ENCODE results near the gene SEH1L.
"Not testable (repeated sequence)": the region's sequence is repeated elsewhere in the genome, so short reads cannot be mapped to it uniquely, and the experiment has no call there.

The SEH1L gene

DNA sequence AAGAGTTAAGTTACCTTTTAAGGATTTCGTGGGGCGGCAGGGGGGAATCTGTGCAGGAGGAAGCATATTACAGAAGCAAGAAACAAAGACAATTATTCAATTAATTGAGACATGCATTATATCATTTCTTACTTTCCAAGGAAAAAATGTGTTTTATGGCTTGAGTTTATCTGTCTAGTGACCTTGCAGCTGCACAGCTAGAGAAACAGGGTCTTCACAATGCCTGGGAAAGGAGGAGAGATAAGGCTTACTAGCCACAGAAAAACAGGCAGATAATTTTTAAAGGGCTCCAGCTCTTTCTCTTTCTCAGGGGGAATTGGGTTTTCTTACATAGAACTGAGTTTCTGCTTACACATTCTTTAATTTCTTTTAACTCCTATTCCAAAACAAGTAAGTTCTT lies 49.5 kb downstream of the SEH1L start:
- not testable (repeated sequence) for DNase-seq

DNA sequence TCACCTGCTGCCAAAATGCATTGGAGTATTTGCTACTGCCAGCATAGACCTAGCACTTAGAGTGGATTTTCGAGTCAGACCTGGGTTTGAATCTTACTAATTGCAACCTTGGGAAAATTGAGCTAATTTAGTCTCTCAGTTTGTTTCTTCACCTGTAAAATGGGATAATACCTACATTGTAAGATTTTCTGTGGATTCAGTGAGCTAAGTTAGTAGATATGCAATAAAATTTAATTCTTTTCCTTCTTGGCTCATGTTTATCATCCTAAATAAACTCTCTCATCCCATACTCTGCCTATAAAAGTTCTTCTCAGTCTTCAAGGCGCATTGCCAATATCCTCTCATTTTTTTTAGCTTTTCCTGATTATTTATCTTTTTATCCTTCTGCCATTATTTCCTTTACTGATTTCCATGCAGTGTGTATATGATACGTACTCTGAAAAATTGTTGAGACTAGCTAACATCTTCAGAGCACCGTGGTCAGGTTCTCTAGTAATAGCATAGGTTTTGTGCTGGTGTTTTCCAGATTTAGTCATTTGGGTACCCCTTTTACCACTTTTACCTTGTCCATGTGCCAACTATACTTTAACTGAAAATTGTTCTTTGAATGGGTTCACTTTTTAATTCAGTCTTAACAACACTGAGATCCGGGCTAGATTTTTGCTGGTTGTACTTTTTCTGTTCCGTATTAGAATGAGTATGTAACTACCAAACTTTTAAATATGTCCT lies 50.7 kb downstream of the SEH1L start:
- no peak for DNase-seq

GRCh38 chr18:13003466-13003896 lies 55.7 kb downstream of the SEH1L start:
- peak; percentile 74 for DNase-seq

- no peak for DNase-seq
Observed at GRCh38 chr18:13004396-13004795, 56.6 kb downstream of the SEH1L start.

- no peak for DNase-seq
Observed at GRCh38 chr18:13005289-13005688, 57.5 kb downstream of the SEH1L start.

- DNase-seq = no peak
Observed at GRCh38 chr18:13006531-13007247, 58.9 kb downstream of the SEH1L start.

GRCh38 chr18:13007248-13007560 lies 59.4 kb downstream of the SEH1L start:
- DNase-seq = no peak

DNA sequence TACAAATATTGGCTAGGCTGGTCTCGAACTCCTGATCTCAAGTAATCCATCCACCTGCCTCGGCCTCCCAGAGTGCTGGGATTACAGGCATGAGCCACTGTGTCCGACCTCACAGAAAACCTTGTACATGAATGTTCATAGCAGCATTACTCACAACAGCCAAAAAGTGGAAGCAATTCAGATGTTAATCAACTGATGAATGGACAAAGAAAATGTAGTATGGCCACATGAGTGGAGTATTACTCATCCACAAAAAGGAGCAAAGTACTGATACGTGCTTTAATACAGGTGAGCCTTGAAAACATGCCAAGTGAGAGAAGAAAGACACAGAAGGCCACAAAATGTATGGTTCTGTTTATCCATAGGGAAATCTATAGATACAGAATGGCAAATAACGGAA lies 63.9 kb downstream of the SEH1L start:
- DNase-seq = no peak

- no peak for DNase-seq
Observed at GRCh38 chr18:13014232-13014631, 66.4 kb downstream of the SEH1L start.

GRCh38 chr18:13014818-13015217 lies 67.0 kb downstream of the SEH1L start:
- no peak for DNase-seq

- DNase-seq = no peak
Observed at GRCh38 chr18:13017247-13017875, 69.5 kb downstream of the SEH1L start.

DNA sequence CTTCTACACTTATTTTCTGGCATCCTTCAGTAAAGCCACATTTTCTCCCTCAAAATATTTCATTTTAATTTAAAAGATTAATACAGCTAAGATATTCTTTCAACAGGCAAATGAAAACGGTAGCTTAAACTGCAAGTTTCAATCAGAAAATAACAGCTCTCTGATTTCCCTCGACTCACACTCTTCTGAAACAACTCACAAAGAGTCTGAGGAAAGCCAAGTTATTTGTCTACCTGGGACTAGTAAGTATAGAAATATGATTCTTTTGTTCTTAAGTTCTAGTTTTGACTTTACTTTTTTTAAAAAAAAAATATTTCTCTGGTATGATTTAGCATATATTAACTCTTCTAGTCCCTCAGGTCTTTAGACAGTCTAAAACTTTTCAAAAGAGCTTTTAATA lies 70.6 kb downstream of the SEH1L start:
- no peak for DNase-seq

GRCh38 chr18:13019301-13019700 lies 71.5 kb downstream of the SEH1L start:
- no peak for DNase-seq

DNA sequence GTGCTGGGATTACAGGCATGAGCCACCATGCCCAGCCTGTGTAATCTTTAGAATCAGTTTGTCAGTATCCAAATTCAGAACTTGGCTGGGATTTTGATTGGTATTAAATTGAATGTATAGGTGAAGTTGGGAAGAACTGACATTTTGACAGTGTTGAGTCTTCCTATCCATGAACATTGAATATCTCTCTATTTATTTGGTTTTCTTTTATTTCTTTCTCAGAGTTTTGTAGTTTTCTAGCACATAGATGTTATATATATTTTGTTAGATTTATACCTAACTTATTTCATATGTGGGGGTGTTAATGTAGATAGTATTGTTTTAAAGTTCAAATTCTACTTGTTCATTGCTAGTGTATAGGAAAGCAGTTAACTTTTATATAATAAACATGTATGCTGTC lies 74.8 kb downstream of the SEH1L start:
- DNase-seq = no peak

- DNase-seq = no peak
Observed at GRCh38 chr18:13025233-13025632, 77.4 kb downstream of the SEH1L start.

- DNase-seq = no peak
Observed at GRCh38 chr18:13026583-13027270, 78.9 kb downstream of the SEH1L start.

GRCh38 chr18:13028869-13029268 lies 81.1 kb downstream of the SEH1L start:
- no peak for DNase-seq

- DNase-seq = no peak
Observed at GRCh38 chr18:13032173-13032572, 84.4 kb downstream of the SEH1L start.

DNA sequence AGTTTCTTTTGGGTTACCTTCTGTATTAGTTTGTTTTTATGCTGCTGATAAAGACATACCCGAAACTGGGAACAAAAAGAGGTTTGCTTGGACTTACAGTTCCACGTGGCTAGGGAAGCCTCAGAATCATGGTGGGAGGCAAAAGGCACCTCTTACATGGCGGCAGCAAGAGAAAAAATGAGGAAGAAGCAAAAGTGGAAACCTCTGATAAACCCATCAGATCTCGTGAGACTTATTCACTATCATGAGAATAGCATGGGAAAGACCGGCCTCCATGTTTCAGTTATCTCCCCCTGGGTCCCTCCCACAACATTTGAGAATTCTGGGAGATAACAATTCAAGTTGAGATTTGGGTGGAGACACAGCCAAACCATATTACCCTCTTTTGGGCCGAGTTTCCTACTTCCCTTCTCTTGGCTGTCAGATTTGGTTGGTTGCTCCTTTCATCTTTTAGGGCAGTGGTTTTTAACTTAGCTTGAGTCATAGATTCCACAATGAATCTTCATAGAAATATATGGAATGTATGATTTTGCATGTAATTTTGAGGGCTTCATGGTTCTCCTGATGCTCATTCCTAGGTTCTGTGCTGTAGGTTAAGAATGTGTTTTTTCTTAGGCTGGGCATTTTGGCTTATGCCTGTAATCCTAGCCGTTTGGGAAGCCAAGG lies 87.6 kb downstream of the SEH1L start:
- DNase-seq = peak; percentile 51

DNA sequence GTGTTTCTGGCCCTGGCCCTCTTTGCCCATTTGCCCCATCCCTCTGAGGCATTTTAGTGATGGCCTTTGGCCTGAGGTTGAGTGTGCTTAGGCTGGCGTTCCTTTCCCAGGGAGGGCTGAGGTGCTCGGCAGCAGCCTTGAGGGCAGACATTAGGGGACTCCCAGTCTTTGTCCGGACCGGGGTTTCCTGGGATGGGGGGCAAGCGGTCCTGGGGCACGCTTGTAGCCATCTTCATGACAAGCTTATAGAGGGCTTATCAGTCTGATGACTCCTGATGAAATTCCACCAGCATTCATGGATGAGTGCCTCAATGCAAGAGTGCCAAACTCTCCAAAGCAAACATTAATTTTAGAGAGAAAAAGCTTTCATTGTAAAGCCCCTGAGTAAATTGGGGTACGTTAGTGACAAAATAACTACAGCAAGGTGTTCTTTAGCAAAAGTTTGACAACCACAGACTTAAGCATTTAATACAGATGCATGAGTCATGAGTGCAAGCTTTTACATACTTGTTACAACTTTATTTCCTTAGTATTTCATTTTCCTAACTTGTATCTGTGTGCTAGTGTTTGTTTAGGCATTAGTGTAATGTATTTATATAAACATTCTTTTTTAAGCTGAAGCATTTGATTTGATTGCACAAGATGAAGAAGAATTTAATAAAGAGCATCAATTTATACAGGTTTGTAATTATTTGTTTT lies 89.0 kb downstream of the SEH1L start:
- DNase-seq = peak; percentile 10
